ENCODE measurements around the gene CACNA1C. TPM values are rescaled to one million over a fixed set of nuclear protein-coding genes. Genes with fewer than 3 reads are reported as not detected.

The CACNA1C gene
- total and polyA plus RNA-seq, 2 donors (not counting 1 experiment from before 2014, with no cell fraction given): 0.01 to 0.02 TPM

DNA sequence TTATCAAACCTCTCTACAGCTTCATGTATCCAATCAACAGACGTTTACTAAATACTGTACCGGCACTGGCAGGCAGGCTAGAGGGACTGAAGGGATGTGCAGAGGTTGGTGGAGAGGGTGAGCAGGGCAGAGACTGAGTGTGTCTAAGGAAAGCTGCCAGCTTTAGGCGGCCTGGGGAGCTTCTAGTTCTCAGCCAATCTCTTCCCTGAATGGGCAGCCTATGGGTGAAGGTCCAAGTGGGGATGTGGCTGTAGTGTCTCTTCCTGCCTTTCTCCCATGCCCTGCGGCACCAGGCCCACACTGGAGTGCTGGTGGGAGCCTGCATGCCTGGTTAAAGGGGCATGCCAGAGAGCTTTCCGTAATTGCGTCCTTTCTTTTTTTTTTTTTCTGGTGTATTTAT is 239.8 kb downstream of the CACNA1C start:
- Histone ChIP-seq H3K79me2 (ENCODE audit: control insufficient read depth, insufficient read depth, low read length) (no peaks in the 10 kb centered on the region), H4K20me1 (ENCODE audit: control insufficient read depth, insufficient read depth, low read length, poor library complexity, severe bottlenecking) (no peaks in the 10 kb centered on the region), H3K9ac (ENCODE audit: low read length) (no peak overlapping the region), H3K36me3 (replicated peaks in 1 of 2; ENCODE audit: control extremely low read depth in 1 of 2, control insufficient read depth in 1 of 2, extremely low read depth in 1 of 2, insufficient read depth in 2 of 2, low read length in 1 of 2) (no peaks in the 10 kb centered on the region), H3K4me1 (ENCODE audit: control insufficient read depth in 2 of 2, insufficient read depth in 2 of 2, low read length in 2 of 2) (peaks cover 0 to 12% of the 10 kb centered on the region in 2 donors), H3K4me3 (ENCODE audit: control extremely low read depth in 1 of 5, extremely low read depth in 1 of 5, insufficient read depth in 1 of 5, low read depth in 2 of 5, low read length in 4 of 5) (no peak overlapping the region), H3K27ac (ENCODE audit: low read length in 2 of 2) (no peak overlapping the region), H3K9me3 (ENCODE audit: control extremely low read depth in 1 of 3, control insufficient read depth in 2 of 3, insufficient read depth in 1 of 3, low read length in 2 of 3) (no peaks in the 10 kb centered on the region), H3K4me2 (replicated peaks; ENCODE audit: low read depth, low read length, poor library complexity, severe bottlenecking) (no peak overlapping the region), H3K27me3 (replicated peaks in 1 of 4; ENCODE audit: control extremely low read depth in 1 of 4, control insufficient read depth in 3 of 4, insufficient read depth in 4 of 4, low read length in 3 of 4) (no peaks in the 10 kb centered on the region), H2AFZ (ENCODE audit: insufficient read depth, low read depth, low read length, poor library complexity, severe bottlenecking) (no peak overlapping the region)
- DNase-seq: no peak
- POLR2A ChIA-PET: no interaction called here
- Mint-ChIP-seq H3K4me1 (peaks cover 9% of the 10 kb centered on the region), H3K27me3 (peaks cover 21% of the 10 kb centered on the region), H3K4me3 (no peak overlapping the region), H3K27ac (no peak overlapping the region), H3K9me3 (ENCODE audit: insufficient read depth) (no peaks in the 10 kb centered on the region)
- TF ChIP-seq, protein P1, sequence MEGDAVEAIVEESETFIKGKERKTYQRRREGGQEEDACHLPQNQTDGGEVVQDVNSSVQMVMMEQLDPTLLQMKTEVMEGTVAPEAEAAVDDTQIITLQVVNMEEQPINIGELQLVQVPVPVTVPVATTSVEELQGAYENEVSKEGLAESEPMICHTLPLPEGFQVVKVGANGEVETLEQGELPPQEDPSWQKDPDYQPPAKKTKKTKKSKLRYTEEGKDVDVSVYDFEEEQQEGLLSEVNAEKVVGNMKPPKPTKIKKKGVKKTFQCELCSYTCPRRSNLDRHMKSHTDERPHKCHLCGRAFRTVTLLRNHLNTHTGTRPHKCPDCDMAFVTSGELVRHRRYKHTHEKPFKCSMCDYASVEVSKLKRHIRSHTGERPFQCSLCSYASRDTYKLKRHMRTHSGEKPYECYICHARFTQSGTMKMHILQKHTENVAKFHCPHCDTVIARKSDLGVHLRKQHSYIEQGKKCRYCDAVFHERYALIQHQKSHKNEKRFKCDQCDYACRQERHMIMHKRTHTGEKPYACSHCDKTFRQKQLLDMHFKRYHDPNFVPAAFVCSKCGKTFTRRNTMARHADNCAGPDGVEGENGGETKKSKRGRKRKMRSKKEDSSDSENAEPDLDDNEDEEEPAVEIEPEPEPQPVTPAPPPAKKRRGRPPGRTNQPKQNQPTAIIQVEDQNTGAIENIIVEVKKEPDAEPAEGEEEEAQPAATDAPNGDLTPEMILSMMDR (IDR thresholded peaks at IDR 0.05): no peak
- TF ChIP-seq EZH2 (IDR thresholded peaks at IDR 0.05; ENCODE audit: borderline replicate concordance, insufficient read depth, low read depth, low read length, poor library complexity, severe bottlenecking): no peak
- WGBS (ENCODE audit: insufficient coverage): no CpG with 5 or more reads among the region's 6 CpGs
- CTCF ChIA-PET: no interaction called here
- intact Hi-C loops (cut with micrococcal nuclease): no loop called here
- ATAC-seq (ENCODE audit: low read depth): no peak

DNA sequence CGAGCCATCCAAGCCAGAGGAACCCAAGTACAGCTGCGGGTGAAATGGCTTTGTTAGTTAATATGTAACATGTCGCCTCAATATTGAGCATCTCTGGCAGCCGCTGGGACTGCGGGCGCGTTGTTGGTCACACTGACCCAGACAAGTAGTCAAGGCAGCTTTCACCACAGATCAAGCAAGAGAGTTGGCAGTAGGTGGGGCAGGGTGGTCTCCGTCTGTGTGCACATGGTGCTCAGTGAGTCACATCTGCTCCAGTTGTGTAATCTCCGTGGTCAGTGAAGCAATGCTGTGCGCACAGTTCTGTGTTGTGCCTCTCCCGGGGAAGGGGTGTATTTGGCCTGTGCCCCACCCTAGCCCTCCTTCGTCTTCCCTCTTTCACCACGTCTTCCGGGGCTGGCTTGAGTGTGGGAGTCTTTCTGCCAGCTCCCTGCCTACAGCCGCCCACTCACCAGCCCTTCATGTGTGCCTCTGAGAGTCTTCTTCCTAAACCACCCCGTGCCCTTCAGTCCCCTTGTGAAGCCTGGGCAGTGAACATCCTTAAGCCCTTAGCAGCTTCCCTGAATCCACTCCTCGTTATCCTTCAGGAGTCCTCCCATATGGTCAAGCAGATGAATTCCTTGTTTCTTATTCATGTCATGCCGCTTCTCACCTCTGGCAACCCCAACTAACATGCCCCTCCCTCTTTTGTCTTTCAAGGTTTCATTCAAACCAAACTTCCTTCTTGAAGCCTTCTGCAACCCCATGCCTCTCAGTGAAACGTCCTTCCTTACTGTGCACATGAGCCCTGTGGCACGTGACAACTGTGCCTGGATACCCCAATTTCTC is 242.1 kb downstream of the CACNA1C start:
- ATAC-seq (ENCODE audit: low read depth): no peak

More for the DNA sequence above, 242.1 kb downstream of the CACNA1C start:
- Histone ChIP-seq H3K4me1 (ENCODE audit: control insufficient read depth in 2 of 2, insufficient read depth in 2 of 2, low read length in 2 of 2) (peaks cover 0 to 16% of the 10 kb centered on the region in 2 donors), H3K79me2 (ENCODE audit: control insufficient read depth, insufficient read depth, low read length) (no peaks in the 10 kb centered on the region), H3K36me3 (replicated peaks in 1 of 2; ENCODE audit: control extremely low read depth in 1 of 2, control insufficient read depth in 1 of 2, extremely low read depth in 1 of 2, insufficient read depth in 2 of 2, low read length in 1 of 2) (no peaks in the 10 kb centered on the region), H3K4me2 (replicated peaks; ENCODE audit: low read depth, low read length, poor library complexity, severe bottlenecking) (no peak overlapping the region), H3K4me3 (ENCODE audit: control extremely low read depth in 1 of 5, extremely low read depth in 1 of 5, insufficient read depth in 1 of 5, low read depth in 2 of 5, low read length in 4 of 5) (no peak overlapping the region), H2AFZ (ENCODE audit: insufficient read depth, low read depth, low read length, poor library complexity, severe bottlenecking) (no peak overlapping the region), H3K27ac (ENCODE audit: low read length in 2 of 2) (no peak overlapping the region), H3K27me3 (replicated peaks in 1 of 4; ENCODE audit: control extremely low read depth in 1 of 4, control insufficient read depth in 3 of 4, insufficient read depth in 4 of 4, low read length in 3 of 4) (no peaks in the 10 kb centered on the region), H3K9ac (ENCODE audit: low read length) (no peak overlapping the region), H3K9me3 (ENCODE audit: control extremely low read depth in 1 of 3, control insufficient read depth in 2 of 3, insufficient read depth in 1 of 3, low read length in 2 of 3) (no peaks in the 10 kb centered on the region), H4K20me1 (ENCODE audit: control insufficient read depth, insufficient read depth, low read length, poor library complexity, severe bottlenecking) (no peaks in the 10 kb centered on the region)
- H3K27me3 Mint-ChIP-seq: peaks cover 17% of the 10 kb centered on the region
- peaks cover 12% of the 10 kb centered on the region for H3K4me1 Mint-ChIP-seq
- CTCF ChIA-PET: no interaction called here
- H3K4me3 Mint-ChIP-seq: no peak overlapping the region
- no peak for DNase-seq
- no peak for TF ChIP-seq EZH2 (IDR thresholded peaks at IDR 0.05; ENCODE audit: borderline replicate concordance, insufficient read depth, low read depth, low read length, poor library complexity, severe bottlenecking)
- TF ChIP-seq, protein P1 (IDR thresholded peaks at IDR 0.05): no peak
- no peaks in the 10 kb centered on the region for H3K9me3 Mint-ChIP-seq (ENCODE audit: insufficient read depth)
- H3K27ac Mint-ChIP-seq: no peak overlapping the region
- intact Hi-C loops (cut with micrococcal nuclease): no loop called here
- WGBS (ENCODE audit: insufficient coverage): 46% methylated on average over 16 of the region's 20 CpGs
- POLR2A ChIA-PET: no interaction called here

Data from B cell (primary cell).